Testis (tissue), 2 donors: Measurements from ENCODE around the gene PDE8B.

Source experiments
- CTCF ChIP-seq, 3 experiments: fragments of 450-650 bp in 2 of 3; fragments of 200-600 bp in 1 of 3; sonication (generic) in 1 of 3; IDR thresholded peaks; one replicate each; pipeline ENCODE4 v1.5.1; 2016 to 2019; ENCODE audit warnings: antibody characterized with exemption in 3 of 3, mild to moderate bottlenecking in 2 of 3, moderate library complexity in 1 of 3
- POLR2A ChIP-seq: fragments of 450-650 bp; IDR thresholded peaks from one replicate; pipeline ENCODE4 v1.6.1; 2017; ENCODE audit warnings: antibody characterized with exemption, mild to moderate bottlenecking, moderate library complexity

GRCh38 chr5:77249475-77249874, 39.0 kb downstream of the PDE8B start:
- TF ChIP-seq CTCF (IDR thresholded peaks at IDR 0.05) (no peak), POLR2A (no peak)
